ENCODE results near the gene CCDC97. TPM values are rescaled to one million over a fixed set of nuclear protein-coding genes. Genes with fewer than 3 reads are reported as not detected.

The CCDC97 gene
- total RNA-seq, 1 experiment from 2014 or later: 20.0 TPM

DNA sequence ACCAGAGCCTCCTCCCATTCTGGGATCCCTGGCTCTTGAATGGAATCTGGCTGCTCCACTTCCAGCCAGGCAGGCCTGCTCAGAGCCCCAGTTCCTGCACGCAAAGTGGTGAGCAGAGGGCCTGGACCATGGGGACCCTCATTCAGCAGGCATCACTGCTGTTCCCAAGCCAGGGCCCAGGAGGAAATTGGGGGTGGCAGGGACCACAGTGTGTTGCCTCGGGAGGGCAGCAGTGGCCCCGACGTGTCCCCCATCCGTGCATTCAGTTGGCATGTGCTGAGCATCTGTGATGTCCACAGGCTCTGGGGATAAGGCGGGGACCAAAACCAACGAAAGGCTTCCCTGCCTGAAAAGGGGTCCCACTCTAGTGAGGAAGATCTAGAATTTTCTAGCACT lies 11.2 kb downstream of the CCDC97 start:
- H3K27ac ChIP-seq: peak overlapping the region; percentile 85
- H3K9me3 ChIP-seq (replicated peaks): no peaks in the 10 kb centered on the region
- no peak overlapping the region for H3K4me3 ChIP-seq
- no peak for DNase-seq
- peaks cover 46% of the 10 kb centered on the region for H3K4me1 ChIP-seq
- peaks cover 15% of the 10 kb centered on the region for H3K36me3 ChIP-seq
- no peaks in the 10 kb centered on the region for H3K27me3 ChIP-seq

DNA sequence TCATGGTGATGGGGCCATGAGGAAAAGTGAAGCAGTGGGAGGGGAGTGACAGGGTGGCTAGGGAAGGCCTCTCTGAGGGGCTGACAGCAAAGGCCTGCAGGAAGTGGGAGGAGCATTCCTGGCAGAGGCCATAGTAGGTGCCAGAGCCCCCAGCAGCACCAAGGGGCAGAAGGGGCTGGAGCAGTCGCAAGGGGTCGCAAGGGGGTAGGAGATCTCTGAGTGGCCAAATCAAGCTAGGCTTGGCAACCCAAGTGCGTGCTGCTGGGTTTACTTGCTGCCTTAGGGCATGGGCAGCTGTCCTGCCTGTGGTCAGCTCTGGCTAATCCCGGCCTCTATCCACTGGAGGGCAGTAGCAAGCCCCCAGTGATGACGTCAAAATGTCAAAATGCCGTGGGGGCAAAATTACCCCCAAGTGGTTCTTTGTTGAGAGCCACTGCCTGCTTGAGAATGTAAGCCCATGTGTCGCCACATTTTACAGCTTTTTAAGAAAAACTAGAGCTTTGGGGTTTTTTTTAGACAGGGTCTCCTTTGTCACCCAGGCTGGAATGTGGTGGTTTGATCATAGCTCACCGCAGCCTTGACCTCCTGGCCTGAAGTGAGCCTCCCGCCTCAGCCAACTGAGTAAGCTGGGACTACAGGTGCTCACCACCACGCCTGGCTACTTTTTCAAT lies 11.8 kb downstream of the CCDC97 start:
- peak; percentile 98 to 99 for DNase-seq
- peaks cover 46% of the 10 kb centered on the region for H3K4me1 ChIP-seq
- peak overlapping the region; percentile 85 for H3K27ac ChIP-seq
- H3K36me3 ChIP-seq: peaks cover 10% of the 10 kb centered on the region
- no peaks in the 10 kb centered on the region for H3K9me3 ChIP-seq (replicated peaks)
- H3K27me3 ChIP-seq: no peaks in the 10 kb centered on the region
- no peak overlapping the region for H3K4me3 ChIP-seq

DNA sequence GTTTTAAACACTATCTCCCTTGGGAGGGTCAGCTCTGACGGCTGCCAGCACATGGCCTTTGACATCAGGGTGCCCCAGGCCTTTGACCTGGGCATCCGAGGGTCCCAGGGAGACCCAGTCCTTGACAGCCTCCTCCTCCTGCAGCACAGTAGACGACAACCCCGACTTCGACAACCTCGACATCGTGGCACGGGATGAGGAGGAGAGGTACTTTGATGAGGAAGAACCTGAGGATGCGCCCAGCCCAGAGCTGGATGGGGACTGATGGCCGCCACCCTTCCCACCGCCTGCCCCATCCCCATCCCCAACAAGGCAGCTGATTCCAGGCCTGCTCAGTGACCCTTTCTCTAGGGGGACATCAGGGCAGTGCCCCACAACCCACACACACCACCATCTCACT lies 12.5 kb downstream of the CCDC97 start:
- Histone ChIP-seq H3K4me1 (peaks cover 46% of the 10 kb centered on the region), H3K4me3 (no peak overlapping the region), H3K36me3 (peaks cover 3% of the 10 kb centered on the region; the same call in 1 of the 2 replicates)

DNA sequence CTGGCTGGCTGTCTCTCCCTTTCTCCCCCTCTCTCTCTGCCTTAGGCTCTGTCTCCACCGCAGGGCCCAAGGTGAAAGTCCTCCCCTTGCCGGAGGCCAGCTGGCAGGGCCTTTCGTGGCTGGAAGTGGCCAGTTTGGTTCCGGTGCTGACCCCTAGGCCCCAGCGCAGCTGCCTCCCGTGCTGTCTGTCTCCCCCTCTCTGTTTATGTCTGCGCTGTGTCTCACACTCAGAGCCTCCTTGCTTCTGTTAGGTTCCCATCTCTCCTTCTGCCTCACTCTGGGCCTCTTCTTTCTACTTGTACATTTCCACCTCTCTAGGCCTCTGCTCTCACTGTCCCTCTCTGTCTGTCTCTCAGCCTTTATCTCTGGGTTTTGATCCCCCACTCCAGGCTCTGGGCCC lies 13.1 kb downstream of the CCDC97 start:
- Histone ChIP-seq H3K27me3 (no peaks in the 10 kb centered on the region), H3K27ac (peak overlapping the region; percentile 85), H3K4me3 (no peak overlapping the region), H3K4me1 (peaks cover 46% of the 10 kb centered on the region), H3K36me3 (peaks cover 3% of the 10 kb centered on the region; the same call in 1 of the 2 replicates), H3K9me3 (replicated peaks) (no peaks in the 10 kb centered on the region)
- peak; percentile 71 to 72 for DNase-seq

More for the DNA sequence above, 12.5 kb downstream of the CCDC97 start:
- DNase-seq: no peak
- no peaks in the 10 kb centered on the region for H3K9me3 ChIP-seq (replicated peaks)
- H3K27me3 ChIP-seq: no peaks in the 10 kb centered on the region
- peak overlapping the region; percentile 85 for H3K27ac ChIP-seq

DNA sequence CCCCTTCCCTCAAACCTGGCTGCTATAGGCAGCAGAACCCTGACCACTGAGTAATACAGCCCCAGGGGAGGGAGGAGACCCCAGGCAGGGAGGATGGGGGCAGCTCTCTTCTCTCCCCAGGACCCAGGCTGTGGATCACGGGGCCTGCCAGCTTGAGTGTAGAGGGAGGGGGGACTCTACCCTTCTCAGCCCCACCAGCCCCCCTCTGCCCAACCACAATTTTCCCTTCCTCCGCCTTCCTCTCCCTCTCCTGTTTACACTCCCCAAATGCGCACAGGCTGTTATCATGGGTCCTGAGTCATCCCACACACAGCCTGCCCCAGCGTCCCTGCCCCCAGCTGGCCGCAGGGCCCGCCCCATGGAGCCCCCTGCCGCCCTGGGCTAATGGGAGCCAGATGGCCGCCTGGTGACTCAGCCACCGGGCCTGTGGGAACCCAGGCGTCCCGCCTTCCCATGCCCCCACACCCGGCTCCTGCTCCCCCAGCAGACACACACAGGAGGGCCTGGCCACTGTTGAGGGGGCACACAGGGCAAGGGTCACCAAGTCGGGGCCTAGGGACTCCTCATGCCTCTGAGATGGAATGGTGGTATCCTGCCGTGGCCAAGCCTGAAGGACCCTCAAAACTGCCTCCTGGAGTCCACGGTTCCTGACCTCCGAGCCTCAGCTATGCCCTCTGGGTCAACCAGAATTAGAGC lies 13.6 kb downstream of the CCDC97 start:
- H3K4me3 ChIP-seq: no peak overlapping the region
- peaks cover 46% of the 10 kb centered on the region for H3K4me1 ChIP-seq
- no peaks in the 10 kb centered on the region for H3K9me3 ChIP-seq (replicated peaks)
- no peaks in the 10 kb centered on the region for H3K27me3 ChIP-seq
- no peaks in the 10 kb centered on the region; the same call in 1 of the 2 replicates for H3K36me3 ChIP-seq
- peak; percentile 80 to 82 for DNase-seq
- H3K27ac ChIP-seq: peak overlapping the region; percentile 85

DNA sequence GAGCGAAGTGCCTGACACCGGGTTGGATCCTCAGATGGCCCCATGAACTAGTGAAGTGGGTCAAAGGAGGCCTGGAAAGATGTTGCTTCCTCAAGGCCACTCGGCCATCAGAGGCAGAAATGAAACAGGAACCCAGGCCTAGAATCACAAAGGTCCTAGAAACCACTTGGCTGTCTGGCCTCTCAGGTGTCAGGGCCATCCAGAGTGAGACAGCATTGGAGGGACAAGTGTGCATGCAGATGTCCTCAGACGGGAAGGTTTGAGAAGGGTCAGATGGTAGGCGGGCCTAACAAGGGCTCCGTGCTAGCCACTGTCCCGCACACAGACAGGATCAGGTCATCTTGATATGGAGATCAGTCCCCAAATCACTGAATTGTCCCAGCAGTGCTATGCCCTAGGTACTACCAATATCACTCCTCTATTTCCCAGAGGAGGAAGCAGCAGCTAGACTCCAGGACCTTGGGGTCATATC lies 14.3 kb downstream of the CCDC97 start:
- Histone ChIP-seq H3K4me1 (peaks cover 46% of the 10 kb centered on the region), H3K9me3 (replicated peaks) (no peaks in the 10 kb centered on the region), H3K27me3 (no peaks in the 10 kb centered on the region), H3K36me3 (no peaks in the 10 kb centered on the region; the same call in 1 of the 2 replicates), H3K27ac (peak overlapping the region; percentile 85), H3K4me3 (no peak overlapping the region)
- no peak for DNase-seq

DNA sequence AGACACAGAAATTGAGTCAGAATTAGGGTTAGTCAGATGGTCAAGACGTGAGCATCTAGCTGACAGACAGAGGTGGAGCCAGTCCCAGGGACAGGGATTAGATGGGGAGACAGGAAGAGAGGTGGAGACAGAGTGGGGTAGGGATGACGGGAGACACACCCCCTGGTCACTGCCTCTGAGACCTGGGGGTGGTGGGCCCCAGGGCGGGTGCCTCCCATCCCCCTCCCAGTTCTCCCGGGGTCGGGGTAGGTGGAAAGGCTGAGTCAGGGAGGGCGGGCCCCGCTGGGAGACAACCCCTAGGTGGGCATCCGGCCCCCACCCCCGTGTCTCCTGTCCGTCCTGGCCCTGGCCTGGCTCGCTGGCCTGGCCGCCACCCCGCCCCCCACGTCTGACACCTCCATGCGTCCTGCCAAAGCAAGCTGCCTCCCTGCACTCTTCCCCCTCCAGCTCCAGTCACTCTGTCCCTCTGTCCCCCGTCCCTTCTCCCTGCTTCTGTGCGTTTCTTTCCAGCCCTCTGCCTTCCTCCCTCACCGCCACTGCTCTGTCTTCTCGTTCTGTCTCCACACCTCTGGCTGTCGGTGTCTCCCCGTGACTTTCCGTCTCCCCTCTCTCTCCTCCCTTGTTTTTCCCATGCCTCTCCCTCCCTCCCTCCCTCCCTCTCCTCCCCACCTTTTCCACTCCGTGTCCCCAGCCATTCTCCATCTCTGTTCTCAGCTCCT lies 15.1 kb downstream of the CCDC97 start:
- Histone ChIP-seq H3K27me3 (no peaks in the 10 kb centered on the region), H3K4me3 (no peak overlapping the region), H3K36me3 (peaks cover 4% of the 10 kb centered on the region; the same call in 1 of the 2 replicates), H3K4me1 (peaks cover 46% of the 10 kb centered on the region), H3K27ac (no peak overlapping the region), H3K9me3 (replicated peaks) (no peaks in the 10 kb centered on the region)
- DNase-seq: no peak

DNA sequence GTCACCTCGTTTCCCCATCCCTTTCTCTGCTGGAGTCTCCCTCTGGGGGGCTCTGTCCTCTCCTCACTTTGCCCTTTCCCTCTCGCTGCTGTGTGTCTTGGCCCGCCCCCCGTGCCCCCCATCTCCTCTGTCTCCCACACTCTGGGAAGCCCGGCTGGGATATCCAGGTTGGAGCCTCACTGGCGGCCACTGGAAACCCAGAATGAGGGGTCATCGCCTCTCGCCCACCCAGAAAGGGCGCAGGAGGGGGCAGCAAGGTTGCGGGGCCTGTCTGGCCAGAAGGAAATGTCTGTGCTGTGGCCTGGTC lies 15.6 kb downstream of the CCDC97 start:
- H3K4me3 ChIP-seq: no peak overlapping the region
- peaks cover 8% of the 10 kb centered on the region for H3K36me3 ChIP-seq
- H3K4me1 ChIP-seq: peaks cover 46% of the 10 kb centered on the region

DNA sequence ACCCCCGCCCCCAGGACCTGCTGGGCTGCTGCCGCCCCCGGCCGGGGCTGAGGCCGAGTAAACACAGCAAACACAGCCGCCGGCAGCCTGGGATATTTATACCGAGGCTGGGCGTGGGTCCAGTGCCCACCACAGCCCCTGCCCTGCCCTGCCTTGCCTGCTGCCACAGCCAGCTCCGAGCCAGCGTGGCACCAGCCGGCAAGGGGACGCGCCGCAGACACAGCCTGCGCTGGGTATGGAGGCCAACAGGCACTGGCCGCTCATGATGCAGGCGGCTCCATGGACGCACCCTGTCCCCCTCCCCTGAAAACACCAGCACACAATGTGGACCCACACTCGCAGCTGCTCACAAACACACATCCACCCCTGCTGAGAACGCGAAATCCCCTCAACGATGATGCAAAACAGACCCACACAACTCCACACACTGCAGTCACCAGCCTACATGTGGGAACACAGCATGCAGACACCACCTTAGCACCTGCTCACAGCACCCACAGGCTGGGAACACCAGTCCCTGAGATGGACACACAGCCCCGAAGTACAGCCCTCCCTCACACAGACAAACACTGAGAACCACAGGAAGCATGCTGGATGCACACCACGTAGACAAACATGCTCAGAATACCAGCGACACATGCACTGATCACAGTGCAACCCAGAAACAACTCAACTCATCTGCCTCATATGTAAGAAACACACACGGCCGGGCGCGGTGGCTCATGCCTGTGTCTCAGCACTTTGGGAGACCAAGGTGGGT lies 16.2 kb downstream of the CCDC97 start:
- Histone ChIP-seq H3K27me3 (no peaks in the 10 kb centered on the region), H3K27ac (no peak overlapping the region), H3K4me3 (no peak overlapping the region), H3K4me1 (peaks cover 41% of the 10 kb centered on the region), H3K36me3 (peaks cover 10% of the 10 kb centered on the region), H3K9me3 (replicated peaks) (no peaks in the 10 kb centered on the region)
- no peak for DNase-seq

More for the DNA sequence above, 15.6 kb downstream of the CCDC97 start:
- no peak for DNase-seq
- H3K27me3 ChIP-seq: no peaks in the 10 kb centered on the region
- no peaks in the 10 kb centered on the region for H3K9me3 ChIP-seq (replicated peaks)
- no peak overlapping the region for H3K27ac ChIP-seq

DNA sequence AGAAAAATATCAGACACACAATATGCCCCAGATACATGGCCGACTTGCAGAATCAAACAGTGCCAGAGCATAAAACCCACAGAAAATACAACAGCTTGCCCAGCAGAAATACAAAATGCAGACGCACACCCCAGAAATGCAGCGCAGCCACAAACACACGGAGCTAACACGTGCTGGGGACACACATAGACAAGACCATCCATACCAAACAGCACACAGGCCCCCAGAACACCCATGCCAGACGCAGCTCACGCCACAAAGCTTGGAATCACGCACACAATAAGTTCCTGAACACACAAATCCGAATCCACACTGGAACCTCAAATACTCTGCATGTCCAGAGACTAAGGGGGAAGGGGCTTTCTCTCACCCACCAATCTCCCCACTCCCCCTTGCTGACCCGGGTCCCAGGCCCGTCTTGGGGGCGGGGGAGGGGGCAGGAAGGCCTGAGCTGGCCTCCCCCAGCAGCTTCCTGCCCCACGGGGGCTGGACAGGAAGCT lies 17.2 kb downstream of the CCDC97 start:
- Histone ChIP-seq H3K27me3 (no peaks in the 10 kb centered on the region), H3K4me1 (peaks cover 31% of the 10 kb centered on the region), H3K9me3 (replicated peaks) (no peaks in the 10 kb centered on the region), H3K36me3 (peaks cover 11% of the 10 kb centered on the region), H3K27ac (no peak overlapping the region), H3K4me3 (no peak overlapping the region)
- no peak for DNase-seq

DNA sequence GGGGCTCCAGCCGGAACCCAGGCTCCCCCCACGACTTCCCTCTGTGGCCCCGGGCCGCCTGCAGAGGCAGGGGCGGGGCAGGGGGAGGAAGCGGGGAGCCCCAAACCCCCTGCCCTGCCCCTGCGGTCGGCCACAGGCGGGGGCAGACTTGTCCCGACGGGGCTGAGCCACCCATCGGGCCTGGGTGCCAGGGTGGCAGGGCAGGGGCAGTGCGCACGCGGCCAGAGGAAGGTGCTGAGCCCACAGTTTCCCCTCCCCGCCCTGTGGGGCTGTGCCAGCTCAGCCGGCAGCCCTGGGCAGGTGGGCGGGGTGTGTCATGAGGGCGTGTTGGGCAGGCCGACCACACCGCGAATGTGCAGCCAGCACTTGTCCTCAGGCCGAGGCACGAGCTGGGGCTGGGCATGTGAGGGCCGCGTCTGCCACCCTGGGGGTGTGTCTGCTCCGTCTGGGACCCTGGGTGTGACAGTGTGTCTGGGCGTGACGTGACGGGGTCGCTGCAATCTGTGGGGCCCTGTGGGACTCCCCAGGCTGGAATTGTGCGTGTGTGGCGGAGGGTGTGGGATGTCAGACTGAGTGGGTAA lies 17.7 kb downstream of the CCDC97 start:
- Histone ChIP-seq H3K4me1 (peaks cover 25% of the 10 kb centered on the region), H3K27ac (no peak overlapping the region), H3K9me3 (replicated peaks) (no peaks in the 10 kb centered on the region), H3K4me3 (no peak overlapping the region), H3K27me3 (no peaks in the 10 kb centered on the region), H3K36me3 (peaks cover 17% of the 10 kb centered on the region)
- DNase-seq: no peak

DNA sequence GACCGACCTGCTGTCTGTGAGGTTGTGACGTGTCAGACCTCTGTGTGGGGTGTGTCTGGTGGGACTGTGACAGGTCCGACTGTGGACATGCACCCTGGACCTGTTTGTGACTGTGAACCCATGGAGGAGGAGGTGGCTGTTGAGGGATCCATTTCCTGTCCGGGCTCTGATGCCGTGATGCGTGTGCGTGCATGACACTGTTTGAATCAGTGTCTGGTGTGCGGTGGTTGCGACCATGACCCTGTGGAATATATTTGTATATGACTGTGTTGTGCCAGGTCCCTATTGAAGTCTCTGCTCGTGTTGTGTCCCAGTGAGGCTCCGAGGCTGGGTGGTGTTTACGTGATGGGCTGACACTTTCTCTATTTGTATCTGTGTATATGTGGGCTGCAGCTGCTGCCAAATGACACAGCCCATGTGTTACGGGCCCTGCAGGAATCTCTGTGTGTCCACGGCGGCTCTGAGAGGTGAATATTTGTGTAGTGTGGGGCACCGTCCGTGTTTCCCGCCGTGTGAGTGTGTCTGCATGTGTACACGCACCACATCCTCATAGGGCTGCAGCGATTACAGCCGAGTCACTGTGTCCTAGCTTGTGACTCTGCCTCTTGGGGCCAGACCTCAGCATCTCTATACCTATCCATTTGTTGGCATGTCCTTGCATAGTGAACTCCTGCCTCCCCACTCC lies 18.3 kb downstream of the CCDC97 start:
- no peak overlapping the region for H3K4me3 ChIP-seq
- peaks cover 20% of the 10 kb centered on the region for H3K36me3 ChIP-seq
- H3K27ac ChIP-seq: no peak overlapping the region
- H3K9me3 ChIP-seq (replicated peaks): no peaks in the 10 kb centered on the region
- DNase-seq: no peak
- no peaks in the 10 kb centered on the region for H3K27me3 ChIP-seq
- H3K4me1 ChIP-seq: peaks cover 19% of the 10 kb centered on the region

DNA sequence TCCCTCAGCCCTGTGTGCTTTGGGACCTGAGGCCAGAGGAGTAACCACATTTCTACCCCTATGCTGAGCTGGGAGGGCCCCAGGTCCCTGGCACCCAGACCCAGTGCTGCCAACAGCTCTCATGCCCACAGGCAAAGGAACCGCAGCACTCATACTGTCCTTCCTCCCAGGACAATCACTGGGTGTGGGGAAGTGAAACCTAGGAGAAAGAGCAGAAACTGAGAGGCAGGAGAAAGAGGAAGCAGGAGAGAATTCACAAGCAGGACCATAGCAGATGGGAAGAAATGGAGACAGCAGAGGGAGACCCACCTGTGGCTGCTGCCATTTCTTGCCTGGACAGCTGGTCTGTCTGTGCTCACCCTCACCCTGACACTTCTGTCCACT lies 18.9 kb downstream of the CCDC97 start:
- Histone ChIP-seq H3K9me3 (replicated peaks) (no peaks in the 10 kb centered on the region), H3K27me3 (no peaks in the 10 kb centered on the region), H3K4me1 (peaks cover 14% of the 10 kb centered on the region), H3K27ac (no peak overlapping the region), H3K4me3 (no peak overlapping the region), H3K36me3 (peaks cover 20% of the 10 kb centered on the region)
- DNase-seq: no peak

DNA sequence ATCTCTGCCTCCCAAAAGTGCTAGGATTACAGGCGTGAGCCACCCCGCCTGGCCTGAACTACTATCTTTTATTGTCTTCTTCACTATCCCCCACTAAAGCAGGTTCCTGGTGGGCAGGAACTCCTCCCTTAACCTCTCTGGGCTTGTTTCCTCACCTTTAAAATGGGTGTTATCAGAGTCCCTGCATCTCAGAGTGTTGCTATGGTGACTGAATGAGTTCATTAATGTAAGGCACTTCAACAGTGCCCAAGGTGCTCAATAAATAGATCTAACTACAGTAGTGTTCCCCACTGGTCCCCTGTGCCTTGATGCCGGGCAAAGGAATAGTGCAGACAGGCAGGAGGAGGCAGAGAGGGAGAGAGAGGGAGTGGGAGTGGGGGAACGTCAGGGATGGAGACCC lies 20.5 kb downstream of the CCDC97 start:
- Histone ChIP-seq H3K27ac (no peak overlapping the region), H3K4me1 (peaks cover 2% of the 10 kb centered on the region; the same call in 1 of the 2 replicates), H3K9me3 (replicated peaks) (no peaks in the 10 kb centered on the region), H3K4me3 (no peak overlapping the region), H3K27me3 (no peaks in the 10 kb centered on the region), H3K36me3 (peaks cover 26% of the 10 kb centered on the region)
- DNase-seq: no peak

All from SJCRH30 (cell line).